ENCODE measurements around the gene OVCA2. TPM values are rescaled to one million over a fixed set of nuclear protein-coding genes. Genes with fewer than 3 reads are reported as not detected.

The OVCA2 gene
- total RNA-seq, 5 donors from 2014 or later (not counting 1 experiment from before 2014, with no cell fraction given), result 31.0 to 36.8 (median 31.8) TPM

GRCh38 chr17:2028737-2029136 is 13.1 kb upstream of the OVCA2 start:
- H3K4me3 Mint-ChIP-seq, result peak overlapping the region in 1 of 3 donors; percentile 30

GRCh38 chr17:2029911-2030778 is 11.7 kb upstream of the OVCA2 start, which contains the start of gene DPH1:
DPH1 (plus strand) TSS chr17:2030153; CDS start chr17:2030170, 17 bp downstream.
- peaks cover 7 to 17% of the 10 kb centered on the region in 2 donors for H3K36me3 ChIP-seq (ENCODE audit: control insufficient read depth in 2 of 2, extremely low read depth in 1 of 2, insufficient read depth in 1 of 2, low read length in 1 of 2)
- H3K27me3 Mint-ChIP-seq, result peaks cover 9 to 21% of the 10 kb centered on the region in 2 donors
- H3K4me1 ChIP-seq (ENCODE audit: control insufficient read depth in 1 of 2, extremely low read depth in 1 of 2, insufficient read depth in 2 of 2, low read length in 2 of 2), result peaks cover 8 to 43% of the 10 kb centered on the region in 2 experiments
- peak within 1 kb of the TSS; percentile 93 to 95 (median 94) for H3K4me3 Mint-ChIP-seq
- CTCF ChIA-PET, result interaction anchor here in 1 of 2 donors (0.6 to 1.0 kb wide), 2 partner anchors 253 to 254 kb away, joined by 3 to 5 read pairs; no protein-coding TSS in a partner anchor
- POLR2A ChIA-PET, result interaction anchor here in 1 of 2 donors (0.6 kb wide), 1 partner anchor 254 kb away, joined by 4 read pairs; no protein-coding TSS in a partner anchor
- H3K4me1 Mint-ChIP-seq, result peaks cover 17 to 38% (median 25%) of the 10 kb centered on the region in 3 donors
- peak; percentile 64 to 90 (median 79) for DNase-seq
- peak within 1 kb of the TSS; percentile 43 for H3K27ac ChIP-seq (ENCODE audit: low read length)
- H3K9me3 Mint-ChIP-seq, result no peaks in the 10 kb centered on the region
- no peaks in the 10 kb centered on the region for H3K9me3 ChIP-seq
- 1% methylated on average over 56 of the region's 59 CpGs for WGBS (ENCODE audit: insufficient coverage)
- H3K36me3 Mint-ChIP-seq, result peaks cover 6% of the 10 kb centered on the region
- peaks cover 2 to 45% of the 10 kb centered on the region in 2 experiments for H3K27me3 ChIP-seq (replicated peaks in 1 of 2; ENCODE audit: control insufficient read depth in 2 of 2, extremely low read depth in 1 of 2, insufficient read depth in 2 of 2, low read length in 1 of 2)
- H3K4me3 ChIP-seq (ENCODE audit: control insufficient read depth in 1 of 2, extremely low read depth in 1 of 2, low read length in 1 of 2), result peak within 1 kb of the TSS; percentile 96 to 100
- peak; percentile 82 to 85 (median 84) for ATAC-seq (replicated peaks in 1 of 4)
- peak within 1 kb of the TSS; percentile 86 to 87 for H3K27ac Mint-ChIP-seq

More at GRCh38 chr17:2028737-2029136, 13.1 kb upstream of the OVCA2 start:
- no peak for ATAC-seq (replicated peaks in 1 of 4)
- H3K27me3 ChIP-seq (replicated peaks in 1 of 2; ENCODE audit: control insufficient read depth in 2 of 2, extremely low read depth in 1 of 2, insufficient read depth in 2 of 2, low read length in 1 of 2), result peaks cover 2 to 54% of the 10 kb centered on the region in 2 experiments
- Mint-ChIP-seq H3K9me3 (no peaks in the 10 kb centered on the region), H3K4me1 (peaks cover 17 to 41% (median 25%) of the 10 kb centered on the region in 3 donors), H3K36me3 (peaks cover 6% of the 10 kb centered on the region), H3K27ac (no peak overlapping the region), H3K27me3 (peaks cover 9 to 23% of the 10 kb centered on the region in 2 donors)
- DNase-seq, result no peak
- CTCF ChIA-PET, result no interaction called here
- H3K9me3 ChIP-seq, result no peaks in the 10 kb centered on the region
- H3K27ac ChIP-seq (ENCODE audit: low read length), result no peak overlapping the region
- POLR2A ChIA-PET, result no interaction called here
- 76% methylated on average over 5 of the region's 6 CpGs for WGBS (ENCODE audit: insufficient coverage)
- H3K4me3 ChIP-seq (ENCODE audit: control insufficient read depth in 1 of 2, extremely low read depth in 1 of 2, low read length in 1 of 2), result no peak overlapping the region
- H3K36me3 ChIP-seq (ENCODE audit: control insufficient read depth in 2 of 2, extremely low read depth in 1 of 2, insufficient read depth in 1 of 2, low read length in 1 of 2), result peaks cover 4 to 10% of the 10 kb centered on the region in 2 donors
- H3K4me1 ChIP-seq (ENCODE audit: control insufficient read depth in 1 of 2, extremely low read depth in 1 of 2, insufficient read depth in 2 of 2, low read length in 2 of 2), result peaks cover 8 to 54% of the 10 kb centered on the region in 2 experiments

- H3K27ac ChIP-seq (ENCODE audit: low read length), result no peak overlapping the region
- ATAC-seq (replicated peaks in 1 of 4) (no peak), DNase-seq (peak in 3 of 35 experiments; percentile 33 to 35 (median 34))
- Mint-ChIP-seq H3K9me3 (no peaks in the 10 kb centered on the region), H3K27ac (peak overlapping the region; percentile 86 to 87), H3K4me3 (peak overlapping the region; percentile 93 to 95 (median 94)), H3K27me3 (peaks cover 7 to 19% of the 10 kb centered on the region in 2 donors), H3K4me1 (peaks cover 15 to 35% (median 25%) of the 10 kb centered on the region in 3 donors), H3K36me3 (peaks cover 6% of the 10 kb centered on the region)
- peak overlapping the region; percentile 96 to 100 for H3K4me3 ChIP-seq (ENCODE audit: control insufficient read depth in 1 of 2, extremely low read depth in 1 of 2, low read length in 1 of 2)
- H3K27me3 ChIP-seq (replicated peaks in 1 of 2; ENCODE audit: control insufficient read depth in 2 of 2, extremely low read depth in 1 of 2, insufficient read depth in 2 of 2, low read length in 1 of 2), result peaks cover 2 to 39% of the 10 kb centered on the region in 2 experiments
- peaks cover 7 to 17% of the 10 kb centered on the region in 2 donors for H3K36me3 ChIP-seq (ENCODE audit: control insufficient read depth in 2 of 2, extremely low read depth in 1 of 2, insufficient read depth in 1 of 2, low read length in 1 of 2)
- H3K4me1 ChIP-seq (ENCODE audit: control insufficient read depth in 1 of 2, extremely low read depth in 1 of 2, insufficient read depth in 2 of 2, low read length in 2 of 2), result peaks cover 8 to 37% of the 10 kb centered on the region in 2 experiments
- ChIA-PET POLR2A (no interaction called here), CTCF (interaction anchor here in 1 of 2 donors (0.7 to 1.0 kb wide), 2 partner anchors 254 to 301 kb away, joined by 5 read pairs; no protein-coding TSS in a partner anchor)
- 21% methylated on average over 7 of the region's 10 CpGs for WGBS (ENCODE audit: insufficient coverage)
- no peaks in the 10 kb centered on the region for H3K9me3 ChIP-seq
These were observed 11.1 kb upstream of the OVCA2 start for GRCh38 chr17:2030779-2031163.

- H3K36me3 ChIP-seq (ENCODE audit: control insufficient read depth in 2 of 2, extremely low read depth in 1 of 2, insufficient read depth in 1 of 2, low read length in 1 of 2), result peaks cover 22 to 36% of the 10 kb centered on the region in 2 donors
- ATAC-seq (replicated peaks in 1 of 4), result no peak
- Mint-ChIP-seq H3K27ac (no peak overlapping the region), H3K9me3 (no peaks in the 10 kb centered on the region), H3K27me3 (peaks cover 0 to 4% of the 10 kb centered on the region in 2 donors), H3K4me3 (peak overlapping the region in 1 of 3 donors; percentile 19), H3K4me1 (peaks cover 9 to 30% (median 21%) of the 10 kb centered on the region in 3 donors), H3K36me3 (peaks cover 23% of the 10 kb centered on the region)
- ChIA-PET POLR2A (no interaction called here), CTCF (no interaction called here)
- peaks cover 6 to 33% of the 10 kb centered on the region in 2 experiments for H3K4me1 ChIP-seq (ENCODE audit: control insufficient read depth in 1 of 2, extremely low read depth in 1 of 2, insufficient read depth in 2 of 2, low read length in 2 of 2)
- no peak for DNase-seq
- H3K27me3 ChIP-seq (replicated peaks in 1 of 2; ENCODE audit: control insufficient read depth in 2 of 2, extremely low read depth in 1 of 2, insufficient read depth in 2 of 2, low read length in 1 of 2), result peaks cover 0 to 17% of the 10 kb centered on the region in 2 experiments
- no peak overlapping the region for H3K27ac ChIP-seq (ENCODE audit: low read length)
- H3K4me3 ChIP-seq (ENCODE audit: control insufficient read depth in 1 of 2, extremely low read depth in 1 of 2, low read length in 1 of 2), result no peak overlapping the region
- 96% methylated on average over 4 of the region's 7 CpGs for WGBS (ENCODE audit: insufficient coverage)
- H3K9me3 ChIP-seq, result no peaks in the 10 kb centered on the region
These were observed 8.7 kb upstream of the OVCA2 start for GRCh38 chr17:2033153-2033552.

GRCh38 chr17:2034157-2034556 is 7.7 kb upstream of the OVCA2 start:
- H3K4me1 ChIP-seq (ENCODE audit: control insufficient read depth in 1 of 2, extremely low read depth in 1 of 2, insufficient read depth in 2 of 2, low read length in 2 of 2), result peaks cover 6 to 33% of the 10 kb centered on the region in 2 experiments
- Mint-ChIP-seq H3K36me3 (peaks cover 23% of the 10 kb centered on the region), H3K4me3 (no peak overlapping the region), H3K4me1 (peaks cover 9 to 30% (median 21%) of the 10 kb centered on the region in 3 donors), H3K27ac (no peak overlapping the region), H3K27me3 (no peaks in the 10 kb centered on the region), H3K9me3 (no peaks in the 10 kb centered on the region)
- no peak for DNase-seq
- H3K36me3 ChIP-seq (ENCODE audit: control insufficient read depth in 2 of 2, extremely low read depth in 1 of 2, insufficient read depth in 1 of 2, low read length in 1 of 2), result peaks cover 23 to 42% of the 10 kb centered on the region in 2 donors
- CTCF ChIA-PET, result interaction anchor here in 1 of 2 donors (0.5 kb wide), 1 partner anchor 9 kb away, joined by 4 read pairs; no protein-coding TSS in a partner anchor
- H3K27ac ChIP-seq (ENCODE audit: low read length), result no peak overlapping the region
- no peak for ATAC-seq (replicated peaks in 1 of 4)
- H3K27me3 ChIP-seq (replicated peaks in 1 of 2; ENCODE audit: control insufficient read depth in 2 of 2, extremely low read depth in 1 of 2, insufficient read depth in 2 of 2, low read length in 1 of 2), result peaks cover 0 to 7% of the 10 kb centered on the region in 2 experiments
- H3K9me3 ChIP-seq, result no peaks in the 10 kb centered on the region
- WGBS (ENCODE audit: insufficient coverage), result no CpG with 5 or more reads among the region's 7 CpGs
- H3K4me3 ChIP-seq (ENCODE audit: control insufficient read depth in 1 of 2, extremely low read depth in 1 of 2, low read length in 1 of 2), result no peak overlapping the region
- POLR2A ChIA-PET, result no interaction called here

Data from T-cell (primary cell).